Neural cell (in vitro differentiated cells): ENCODE results near the gene SDC1. TPM values are rescaled to one million over a fixed set of nuclear protein-coding genes. Genes with fewer than 3 reads are reported as not detected.

Experiments
- H2AFZ ChIP-seq: fragments of 200-600, 300-800 bp; sonication (generic), shearing (Covaris generic); 2 replicates; pipeline ENCODE4 v1.6.0; 2014; ENCODE audit warnings: low read depth, mild to moderate bottlenecking, antibody characterized with exemption, low read length, moderate library complexity
- H3F3A ChIP-seq: fragments of 200-600 bp; shearing (Covaris generic); 2 replicates; pipeline ENCODE4 v1.6.1; 2016; ENCODE audit warnings: mild to moderate bottlenecking, moderate library complexity, mixed read lengths, antibody characterized with exemption, low read length; ENCODE audit not compliant: insufficient read depth, poor library complexity, severe bottlenecking
- H3K27ac ChIP-seq: fragments of 200-600, 300-800 bp; sonication (generic), shearing (Covaris generic); 2 replicates; pipeline ENCODE4 v1.5.1; 2014; ENCODE audit warnings: mild to moderate bottlenecking, low read length, moderate library complexity
- H3K27me3 ChIP-seq: fragments of 300-800, 200-600 bp; sonication (generic), shearing (Covaris generic); 2 replicates; pipeline ENCODE4 v1.6.0; 2014; ENCODE audit warnings: mild to moderate bottlenecking, low read depth, low read length, moderate library complexity; ENCODE audit not compliant: insufficient read depth
- H3K36me3 ChIP-seq: fragments of 300-800, 200-600 bp; sonication (generic), shearing (Covaris generic); 2 replicates; pipeline ENCODE4 v1.5.1; 2014; ENCODE audit warnings: mild to moderate bottlenecking, antibody characterized with exemption, low read length, moderate library complexity; ENCODE audit not compliant: insufficient read depth
- H3K4me2 ChIP-seq: fragments of 300-800, 200-600 bp; sonication (generic), shearing (Covaris generic); 2 replicates; pipeline ENCODE4 v1.6.0; 2014; ENCODE audit warnings: mild to moderate bottlenecking, low read length
- H3K4me3 ChIP-seq: fragments of 300-800, 200-600 bp; sonication (generic), shearing (Covaris generic); 2 replicates; pipeline ENCODE4 v1.5.1; 2014; ENCODE audit warnings: mild to moderate bottlenecking, low read length, moderate library complexity
- H3K79me2 ChIP-seq: fragments of 200-600 bp; shearing (Covaris generic); replicated peaks from 2 replicates; pipeline ENCODE4 v1.6.0; 2014; ENCODE audit warnings: mild to moderate bottlenecking, low read length, moderate library complexity; ENCODE audit not compliant: insufficient read depth
- H3K9ac ChIP-seq: fragments of 300-800, 200-600 bp; sonication (generic), shearing (Covaris generic); 2 replicates; pipeline ENCODE4 v1.6.1; 2016; ENCODE audit warnings: mild to moderate bottlenecking, low read length, mixed read lengths
- H3K9me2 ChIP-seq: fragments of 200-600 bp; shearing (Covaris generic); 2 replicates; pipeline ENCODE4 v1.6.1; 2016; ENCODE audit warnings: mild to moderate bottlenecking, low read length, mixed read lengths; ENCODE audit not compliant: insufficient read depth
- H3K9me3 ChIP-seq: fragments of 200-600, 300-800 bp; sonication (generic), shearing (Covaris generic); 2 replicates; pipeline ENCODE4 v1.6.1; 2016; ENCODE audit warnings: mild to moderate bottlenecking, mixed run types, low read length, moderate library complexity, mixed read lengths
- H4K20me1 ChIP-seq: fragments of 200-600 bp; shearing (Covaris generic); 2 replicates; pipeline ENCODE4 v1.6.1; 2016; ENCODE audit warnings: mild to moderate bottlenecking, mixed run types; ENCODE audit not compliant: insufficient read depth
- EP300 ChIP-seq: fragments of 450-650 bp; conservative IDR thresholded peaks from 2 replicates; pipeline ENCODE4 v1.6.1; 2014; ENCODE audit warnings: antibody characterized with exemption, mild to moderate bottlenecking, moderate library complexity; ENCODE audit not compliant: poor library complexity, severe bottlenecking
- EZH2 ChIP-seq: fragments of 200-600, 300-800 bp; shearing (Covaris generic), sonication (generic); IDR thresholded peaks from 2 replicates; pipeline ENCODE4 v1.6.1; 2014; ENCODE audit warnings: antibody characterized with exemption, low read length, borderline replicate concordance, mild to moderate bottlenecking; ENCODE audit not compliant: insufficient read depth, poor library complexity, severe bottlenecking
- MXI1 ChIP-seq: fragments of 450-650 bp; conservative IDR thresholded peaks from 2 replicates; pipeline ENCODE4 v1.6.1; 2014; ENCODE audit warnings: antibody characterized with exemption, mild to moderate bottlenecking; ENCODE audit not compliant: poor library complexity, severe bottlenecking
- POLR2AphosphoS5 ChIP-seq: IDR thresholded peaks from 2 replicates; pipeline ENCODE4 v1.6.1; 2012
- RAD21 ChIP-seq: fragments of 450-650 bp; conservative IDR thresholded peaks from 2 replicates; pipeline ENCODE4 v1.6.1; 2014; ENCODE audit warnings: antibody characterized with exemption, mild to moderate bottlenecking, moderate library complexity
- SMC3 ChIP-seq: fragments of 450-650 bp; conservative IDR thresholded peaks from 2 replicates; pipeline ENCODE4 v1.6.1; 2014; ENCODE audit warnings: antibody characterized with exemption, mild to moderate bottlenecking, moderate library complexity; ENCODE audit not compliant: poor library complexity
- TAF1 ChIP-seq: IDR thresholded peaks from 2 replicates; pipeline ENCODE4 v1.6.1; 2012; ENCODE audit warnings: low read depth
- polyA plus RNA-seq: library from polyadenylated mRNA; depleted of rRNA; stranded (reverse); fragments of >200 nt; gene quantifications from 2 replicates; pipeline ENCODE4 v1.2.3, GENCODE V29; 2014
- TF ChIP-seq, protein P1 (sequence below): fragments of 450-650 bp; IDR thresholded peaks from 2 replicates; pipeline ENCODE4 v1.5.1; 2014; ENCODE audit warnings: antibody characterized with exemption, mild to moderate bottlenecking, moderate library complexity; ENCODE audit not compliant: poor library complexity, severe bottlenecking
- TF ChIP-seq, protein P2 (sequence below): IDR thresholded peaks from 2 replicates; pipeline ENCODE4 v1.6.1; 2012; ENCODE audit warnings: borderline replicate concordance

Gene SDC1
- polyA plus RNA-seq, 1 donor from 2014 or later: 14.9 TPM

DNA sequence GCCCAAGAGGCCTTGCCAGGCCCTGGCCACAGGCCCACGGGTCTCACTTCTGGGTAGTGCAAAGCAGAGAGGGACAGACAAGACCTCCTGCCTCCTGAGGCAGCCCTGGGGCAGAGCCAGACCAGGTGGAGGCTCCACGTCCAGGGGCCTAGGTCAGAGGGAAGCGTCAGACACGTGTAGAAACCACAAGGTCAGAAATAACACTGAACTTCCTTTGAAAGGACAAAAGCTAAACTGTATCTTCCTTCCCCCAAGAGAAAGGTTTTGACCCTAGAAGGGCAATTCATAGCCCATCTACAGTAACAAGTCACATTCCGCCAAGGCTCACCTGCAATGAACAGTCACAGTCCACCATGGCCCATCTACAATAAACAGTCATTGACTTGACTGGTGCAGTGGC, 17.9 kb downstream of the SDC1 start:
- no peak overlapping the region for H2AFZ ChIP-seq
- no peaks in the 10 kb centered on the region for H3K9me3 ChIP-seq
- TF ChIP-seq TAF1 (no peak), POLR2AphosphoS5 (no peak), RAD21 (no peak), SMC3 (no peak), MXI1 (no peak), EP300 (no peak), EZH2 (no peak)
- TF ChIP-seq, protein P1, sequence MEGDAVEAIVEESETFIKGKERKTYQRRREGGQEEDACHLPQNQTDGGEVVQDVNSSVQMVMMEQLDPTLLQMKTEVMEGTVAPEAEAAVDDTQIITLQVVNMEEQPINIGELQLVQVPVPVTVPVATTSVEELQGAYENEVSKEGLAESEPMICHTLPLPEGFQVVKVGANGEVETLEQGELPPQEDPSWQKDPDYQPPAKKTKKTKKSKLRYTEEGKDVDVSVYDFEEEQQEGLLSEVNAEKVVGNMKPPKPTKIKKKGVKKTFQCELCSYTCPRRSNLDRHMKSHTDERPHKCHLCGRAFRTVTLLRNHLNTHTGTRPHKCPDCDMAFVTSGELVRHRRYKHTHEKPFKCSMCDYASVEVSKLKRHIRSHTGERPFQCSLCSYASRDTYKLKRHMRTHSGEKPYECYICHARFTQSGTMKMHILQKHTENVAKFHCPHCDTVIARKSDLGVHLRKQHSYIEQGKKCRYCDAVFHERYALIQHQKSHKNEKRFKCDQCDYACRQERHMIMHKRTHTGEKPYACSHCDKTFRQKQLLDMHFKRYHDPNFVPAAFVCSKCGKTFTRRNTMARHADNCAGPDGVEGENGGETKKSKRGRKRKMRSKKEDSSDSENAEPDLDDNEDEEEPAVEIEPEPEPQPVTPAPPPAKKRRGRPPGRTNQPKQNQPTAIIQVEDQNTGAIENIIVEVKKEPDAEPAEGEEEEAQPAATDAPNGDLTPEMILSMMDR: no peak
- TF ChIP-seq, protein P2, sequence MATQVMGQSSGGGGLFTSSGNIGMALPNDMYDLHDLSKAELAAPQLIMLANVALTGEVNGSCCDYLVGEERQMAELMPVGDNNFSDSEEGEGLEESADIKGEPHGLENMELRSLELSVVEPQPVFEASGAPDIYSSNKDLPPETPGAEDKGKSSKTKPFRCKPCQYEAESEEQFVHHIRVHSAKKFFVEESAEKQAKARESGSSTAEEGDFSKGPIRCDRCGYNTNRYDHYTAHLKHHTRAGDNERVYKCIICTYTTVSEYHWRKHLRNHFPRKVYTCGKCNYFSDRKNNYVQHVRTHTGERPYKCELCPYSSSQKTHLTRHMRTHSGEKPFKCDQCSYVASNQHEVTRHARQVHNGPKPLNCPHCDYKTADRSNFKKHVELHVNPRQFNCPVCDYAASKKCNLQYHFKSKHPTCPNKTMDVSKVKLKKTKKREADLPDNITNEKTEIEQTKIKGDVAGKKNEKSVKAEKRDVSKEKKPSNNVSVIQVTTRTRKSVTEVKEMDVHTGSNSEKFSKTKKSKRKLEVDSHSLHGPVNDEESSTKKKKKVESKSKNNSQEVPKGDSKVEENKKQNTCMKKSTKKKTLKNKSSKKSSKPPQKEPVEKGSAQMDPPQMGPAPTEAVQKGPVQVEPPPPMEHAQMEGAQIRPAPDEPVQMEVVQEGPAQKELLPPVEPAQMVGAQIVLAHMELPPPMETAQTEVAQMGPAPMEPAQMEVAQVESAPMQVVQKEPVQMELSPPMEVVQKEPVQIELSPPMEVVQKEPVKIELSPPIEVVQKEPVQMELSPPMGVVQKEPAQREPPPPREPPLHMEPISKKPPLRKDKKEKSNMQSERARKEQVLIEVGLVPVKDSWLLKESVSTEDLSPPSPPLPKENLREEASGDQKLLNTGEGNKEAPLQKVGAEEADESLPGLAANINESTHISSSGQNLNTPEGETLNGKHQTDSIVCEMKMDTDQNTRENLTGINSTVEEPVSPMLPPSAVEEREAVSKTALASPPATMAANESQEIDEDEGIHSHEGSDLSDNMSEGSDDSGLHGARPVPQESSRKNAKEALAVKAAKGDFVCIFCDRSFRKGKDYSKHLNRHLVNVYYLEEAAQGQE: no peak
- no peaks in the 10 kb centered on the region for H3K9me2 ChIP-seq
- no peaks in the 10 kb centered on the region for H3F3A ChIP-seq
- H4K20me1 ChIP-seq: no peaks in the 10 kb centered on the region
- H3K4me2 ChIP-seq: no peak overlapping the region
- no peaks in the 10 kb centered on the region for H3K27me3 ChIP-seq
- no peak overlapping the region for H3K27ac ChIP-seq
- no peaks in the 10 kb centered on the region for H3K36me3 ChIP-seq
- H3K9ac ChIP-seq: no peak overlapping the region
- no peaks in the 10 kb centered on the region for H3K79me2 ChIP-seq
- no peak overlapping the region for H3K4me3 ChIP-seq

DNA sequence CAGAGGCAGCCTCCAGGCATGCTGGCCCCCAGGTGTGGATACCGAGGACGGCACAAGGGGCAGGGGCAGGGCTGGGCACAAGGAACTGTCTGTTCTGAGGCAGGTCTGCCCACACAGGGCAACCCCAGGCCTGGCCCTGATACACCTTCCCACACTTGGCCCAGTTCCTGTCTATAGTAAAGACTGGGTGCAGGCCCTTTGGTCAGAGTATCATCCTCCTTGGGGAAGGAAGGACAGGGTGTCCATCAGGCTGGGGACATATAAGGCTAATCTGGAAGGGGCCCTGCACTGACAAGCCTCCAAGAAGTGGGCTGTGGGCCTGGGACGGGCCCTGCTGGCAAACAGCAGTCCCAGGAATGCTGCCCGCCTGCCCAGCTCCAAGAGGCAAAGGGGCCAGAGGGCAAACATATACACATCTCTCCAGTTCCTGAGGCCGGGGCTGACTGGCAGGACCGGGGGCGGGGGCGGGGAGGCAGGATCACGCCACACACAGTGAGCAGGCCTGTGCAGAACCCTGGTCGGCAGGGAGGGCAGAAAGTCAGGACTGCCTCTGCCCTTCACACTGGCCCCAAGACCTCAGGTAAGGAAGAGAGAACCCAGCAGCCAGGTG, 18.9 kb downstream of the SDC1 start:
- H3K36me3 ChIP-seq: no peaks in the 10 kb centered on the region
- TF ChIP-seq SMC3 (no peak), RAD21 (no peak)
- H3K4me2 ChIP-seq: no peak overlapping the region
- H3K27me3 ChIP-seq: no peaks in the 10 kb centered on the region
- no peak overlapping the region for H2AFZ ChIP-seq
- H4K20me1 ChIP-seq: no peaks in the 10 kb centered on the region
- H3K9ac ChIP-seq: no peak overlapping the region
- no peaks in the 10 kb centered on the region for H3K9me3 ChIP-seq
- H3K79me2 ChIP-seq: no peaks in the 10 kb centered on the region
- no peak overlapping the region for H3K27ac ChIP-seq
- H3K4me3 ChIP-seq: no peak overlapping the region
- H3K9me2 ChIP-seq: no peaks in the 10 kb centered on the region
- H3F3A ChIP-seq: no peaks in the 10 kb centered on the region
